SU-DHL-6 (cell line): ENCODE measurements around the gene MITF.

Experiments
- EZH2phosphoT487 ChIP-seq: fragments of 200-600 bp; sonication (generic), shearing (Covaris generic); conservative IDR thresholded peaks from 2 replicates; pipeline ENCODE4 v1.6.1; 2018; ENCODE audit warnings: mild to moderate bottlenecking, antibody characterized with exemption, low read length, moderate library complexity, mixed read lengths
- TF ChIP-seq, protein P1 (sequence below): fragments of 200-600 bp; sonication (generic); IDR thresholded peaks from one replicate; pipeline ENCODE4 v1.5.1; 2017; ENCODE audit warnings: antibody characterized with exemption, mild to moderate bottlenecking, low read length, moderate library complexity; ENCODE audit not compliant: insufficient read depth, poor library complexity, severe bottlenecking

DNA sequence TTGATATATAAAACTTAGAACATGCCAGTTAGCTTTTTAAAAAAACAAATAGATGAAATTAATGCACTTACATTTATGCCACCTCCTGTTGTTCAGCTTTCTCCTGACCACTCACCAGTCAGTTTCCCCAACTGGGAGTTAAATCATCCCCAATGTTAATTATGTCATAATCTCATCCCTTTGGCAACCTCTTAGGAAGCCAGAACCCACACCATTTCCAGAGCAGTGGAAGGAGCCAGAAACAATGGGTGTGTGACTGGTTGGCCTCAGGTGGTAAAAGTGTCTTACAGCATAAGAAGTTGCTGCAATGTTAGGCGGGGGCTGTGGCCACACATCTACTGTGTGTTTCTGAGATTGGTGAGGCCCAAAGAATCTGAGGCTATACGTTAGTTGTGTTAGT, 46.5 kb upstream of the MITF start:
- TF ChIP-seq, protein P1, sequence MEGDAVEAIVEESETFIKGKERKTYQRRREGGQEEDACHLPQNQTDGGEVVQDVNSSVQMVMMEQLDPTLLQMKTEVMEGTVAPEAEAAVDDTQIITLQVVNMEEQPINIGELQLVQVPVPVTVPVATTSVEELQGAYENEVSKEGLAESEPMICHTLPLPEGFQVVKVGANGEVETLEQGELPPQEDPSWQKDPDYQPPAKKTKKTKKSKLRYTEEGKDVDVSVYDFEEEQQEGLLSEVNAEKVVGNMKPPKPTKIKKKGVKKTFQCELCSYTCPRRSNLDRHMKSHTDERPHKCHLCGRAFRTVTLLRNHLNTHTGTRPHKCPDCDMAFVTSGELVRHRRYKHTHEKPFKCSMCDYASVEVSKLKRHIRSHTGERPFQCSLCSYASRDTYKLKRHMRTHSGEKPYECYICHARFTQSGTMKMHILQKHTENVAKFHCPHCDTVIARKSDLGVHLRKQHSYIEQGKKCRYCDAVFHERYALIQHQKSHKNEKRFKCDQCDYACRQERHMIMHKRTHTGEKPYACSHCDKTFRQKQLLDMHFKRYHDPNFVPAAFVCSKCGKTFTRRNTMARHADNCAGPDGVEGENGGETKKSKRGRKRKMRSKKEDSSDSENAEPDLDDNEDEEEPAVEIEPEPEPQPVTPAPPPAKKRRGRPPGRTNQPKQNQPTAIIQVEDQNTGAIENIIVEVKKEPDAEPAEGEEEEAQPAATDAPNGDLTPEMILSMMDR, result no peak
- TF ChIP-seq EZH2phosphoT487, result no peak
